PC-9 (cell line): Measurements from ENCODE around the gene SPG21.

Experiments
- EZH2 ChIP-seq: fragments of 200-600 bp; sonication (generic); IDR thresholded peaks from 2 replicates; pipeline ENCODE4 v1.8.0; 2017; ENCODE audit warnings: antibody characterized with exemption, low read depth
- TF ChIP-seq, protein P1 (sequence below): fragments of 200-600 bp; sonication (generic); conservative IDR thresholded peaks from 2 replicates; pipeline ENCODE4 v1.6.1; 2017; ENCODE audit warnings: mixed run types, antibody characterized with exemption, mild to moderate bottlenecking, moderate library complexity

GRCh38 chr15:64997066-64997465, 7.4 kb upstream of the SPG21 start:
- TF ChIP-seq, protein P1, sequence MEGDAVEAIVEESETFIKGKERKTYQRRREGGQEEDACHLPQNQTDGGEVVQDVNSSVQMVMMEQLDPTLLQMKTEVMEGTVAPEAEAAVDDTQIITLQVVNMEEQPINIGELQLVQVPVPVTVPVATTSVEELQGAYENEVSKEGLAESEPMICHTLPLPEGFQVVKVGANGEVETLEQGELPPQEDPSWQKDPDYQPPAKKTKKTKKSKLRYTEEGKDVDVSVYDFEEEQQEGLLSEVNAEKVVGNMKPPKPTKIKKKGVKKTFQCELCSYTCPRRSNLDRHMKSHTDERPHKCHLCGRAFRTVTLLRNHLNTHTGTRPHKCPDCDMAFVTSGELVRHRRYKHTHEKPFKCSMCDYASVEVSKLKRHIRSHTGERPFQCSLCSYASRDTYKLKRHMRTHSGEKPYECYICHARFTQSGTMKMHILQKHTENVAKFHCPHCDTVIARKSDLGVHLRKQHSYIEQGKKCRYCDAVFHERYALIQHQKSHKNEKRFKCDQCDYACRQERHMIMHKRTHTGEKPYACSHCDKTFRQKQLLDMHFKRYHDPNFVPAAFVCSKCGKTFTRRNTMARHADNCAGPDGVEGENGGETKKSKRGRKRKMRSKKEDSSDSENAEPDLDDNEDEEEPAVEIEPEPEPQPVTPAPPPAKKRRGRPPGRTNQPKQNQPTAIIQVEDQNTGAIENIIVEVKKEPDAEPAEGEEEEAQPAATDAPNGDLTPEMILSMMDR = no peak
- TF ChIP-seq EZH2 = no peak
